Measurements from ENCODE around the gene TMEM131. TPM values are rescaled to one million over a fixed set of nuclear protein-coding genes. Genes with fewer than 3 reads are reported as not detected.

The TMEM131 gene
- total RNA-seq, 1 donor from 2014 or later = 59.4 TPM

- H3K79me2 ChIP-seq (ENCODE audit: low read depth) = peaks cover 84% of the 10 kb centered on the region
- no peaks in the 10 kb centered on the region for H3F3A ChIP-seq (ENCODE audit: low read depth)
- H3K9ac ChIP-seq = no peak overlapping the region
- Mint-ChIP-seq H3K27me3 (ENCODE audit: insufficient read depth, low read depth) (peaks cover 2% of the 10 kb centered on the region), H3K9me3 (peaks cover 41% of the 10 kb centered on the region), H3K4me3 (peak overlapping the region; percentile 16), H3K36me3 (peaks cover 19% of the 10 kb centered on the region), H3K4me1 (peaks cover 3% of the 10 kb centered on the region), H3K27ac (no peak overlapping the region)
- no peak overlapping the region for H3K4me2 ChIP-seq
- no peaks in the 10 kb centered on the region for H3K9me3 ChIP-seq (ENCODE audit: low read depth)
- no peaks in the 10 kb centered on the region for H3K4me1 ChIP-seq
- H2AFZ ChIP-seq (replicated peaks) = no peak overlapping the region
- H3K36me3 ChIP-seq = no peaks in the 10 kb centered on the region
- no peak overlapping the region for H3K4me3 ChIP-seq
- no peaks in the 10 kb centered on the region for H3K27me3 ChIP-seq
- no peaks in the 10 kb centered on the region for H4K20me1 ChIP-seq (ENCODE audit: low read depth)
- no peak for TF ChIP-seq EZH2phosphoT487 (IDR thresholded peaks at IDR 0.05)
- no peak for TF ChIP-seq EZH2 (IDR thresholded peaks at IDR 0.05)
- TF ChIP-seq, protein P1, sequence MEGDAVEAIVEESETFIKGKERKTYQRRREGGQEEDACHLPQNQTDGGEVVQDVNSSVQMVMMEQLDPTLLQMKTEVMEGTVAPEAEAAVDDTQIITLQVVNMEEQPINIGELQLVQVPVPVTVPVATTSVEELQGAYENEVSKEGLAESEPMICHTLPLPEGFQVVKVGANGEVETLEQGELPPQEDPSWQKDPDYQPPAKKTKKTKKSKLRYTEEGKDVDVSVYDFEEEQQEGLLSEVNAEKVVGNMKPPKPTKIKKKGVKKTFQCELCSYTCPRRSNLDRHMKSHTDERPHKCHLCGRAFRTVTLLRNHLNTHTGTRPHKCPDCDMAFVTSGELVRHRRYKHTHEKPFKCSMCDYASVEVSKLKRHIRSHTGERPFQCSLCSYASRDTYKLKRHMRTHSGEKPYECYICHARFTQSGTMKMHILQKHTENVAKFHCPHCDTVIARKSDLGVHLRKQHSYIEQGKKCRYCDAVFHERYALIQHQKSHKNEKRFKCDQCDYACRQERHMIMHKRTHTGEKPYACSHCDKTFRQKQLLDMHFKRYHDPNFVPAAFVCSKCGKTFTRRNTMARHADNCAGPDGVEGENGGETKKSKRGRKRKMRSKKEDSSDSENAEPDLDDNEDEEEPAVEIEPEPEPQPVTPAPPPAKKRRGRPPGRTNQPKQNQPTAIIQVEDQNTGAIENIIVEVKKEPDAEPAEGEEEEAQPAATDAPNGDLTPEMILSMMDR (IDR thresholded peaks at IDR 0.05) = no peak
- no peak for DNase-seq (ENCODE audit: low spot score)
- no peak overlapping the region for H3K27ac ChIP-seq
Measured at GRCh38 chr2:97951155-97951680, 44.5 kb downstream of the TMEM131 start.

- peak overlapping the region; percentile 34 for H3K27ac ChIP-seq
- no peaks in the 10 kb centered on the region for H3F3A ChIP-seq (ENCODE audit: low read depth)
- Mint-ChIP-seq H3K4me1 (peaks cover 3% of the 10 kb centered on the region), H3K9me3 (peaks cover 41% of the 10 kb centered on the region), H3K27ac (no peak overlapping the region), H3K4me3 (no peak overlapping the region), H3K36me3 (peaks cover 19% of the 10 kb centered on the region), H3K27me3 (ENCODE audit: insufficient read depth, low read depth) (peaks cover 2% of the 10 kb centered on the region)
- no peaks in the 10 kb centered on the region for H3K4me1 ChIP-seq
- no peaks in the 10 kb centered on the region for H3K9me3 ChIP-seq (ENCODE audit: low read depth)
- H3K79me2 ChIP-seq (ENCODE audit: low read depth) = peaks cover 78% of the 10 kb centered on the region
- H3K4me2 ChIP-seq = no peak overlapping the region
- no peak for TF ChIP-seq EZH2phosphoT487 (IDR thresholded peaks at IDR 0.05)
- no peak for TF ChIP-seq EZH2 (IDR thresholded peaks at IDR 0.05)
- TF ChIP-seq, protein P1 (IDR thresholded peaks at IDR 0.05) = no peak
- no peaks in the 10 kb centered on the region for H3K27me3 ChIP-seq
- no peaks in the 10 kb centered on the region for H4K20me1 ChIP-seq (ENCODE audit: low read depth)
- no peak for DNase-seq (ENCODE audit: low spot score)
- H3K4me3 ChIP-seq = no peak overlapping the region
- no peaks in the 10 kb centered on the region for H3K36me3 ChIP-seq
- H3K9ac ChIP-seq = no peak overlapping the region
- no peak overlapping the region for H2AFZ ChIP-seq (replicated peaks)
Measured at GRCh38 chr2:97950329-97951154, 45.2 kb downstream of the TMEM131 start.

DNA sequence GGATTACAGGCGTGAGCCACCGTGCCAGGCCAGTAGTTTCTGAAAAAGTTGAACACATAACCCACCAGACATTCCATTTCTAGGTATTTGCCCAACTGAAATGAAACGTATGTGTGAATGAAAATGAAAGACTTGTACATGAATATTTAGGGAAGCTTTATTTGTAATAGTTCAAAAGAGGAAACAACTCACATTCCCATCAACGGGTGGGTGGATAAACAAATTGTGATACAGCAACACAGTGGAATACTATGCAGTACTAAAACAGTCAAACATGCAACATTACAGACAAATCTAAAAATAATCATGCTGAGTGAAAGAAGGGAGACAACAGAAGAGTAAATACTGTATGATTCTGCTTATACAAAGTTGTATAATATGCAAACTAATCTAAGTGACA is 46.8 kb downstream of the TMEM131 start:
- H3K9ac ChIP-seq = no peak overlapping the region
- no peak for DNase-seq (ENCODE audit: low spot score)
- no peaks in the 10 kb centered on the region for H3K9me3 ChIP-seq (ENCODE audit: low read depth)
- no peaks in the 10 kb centered on the region for H3K36me3 ChIP-seq
- H3K27me3 ChIP-seq = no peaks in the 10 kb centered on the region
- TF ChIP-seq EZH2phosphoT487 (IDR thresholded peaks at IDR 0.05) (no peak), EZH2 (IDR thresholded peaks at IDR 0.05) (no peak)
- TF ChIP-seq, protein P1 (IDR thresholded peaks at IDR 0.05) = no peak
- peaks cover 2% of the 10 kb centered on the region for H3K27me3 Mint-ChIP-seq (ENCODE audit: insufficient read depth, low read depth)
- H3K27ac Mint-ChIP-seq = no peak overlapping the region
- no peak overlapping the region for H3K4me2 ChIP-seq
- H3K9me3 Mint-ChIP-seq = peaks cover 43% of the 10 kb centered on the region
- no peak overlapping the region for H3K27ac ChIP-seq
- no peaks in the 10 kb centered on the region for H3K4me1 ChIP-seq
- peaks cover 70% of the 10 kb centered on the region for H3K79me2 ChIP-seq (ENCODE audit: low read depth)
- H3K4me1 Mint-ChIP-seq = peaks cover 3% of the 10 kb centered on the region
- no peaks in the 10 kb centered on the region for H3F3A ChIP-seq (ENCODE audit: low read depth)
- no peaks in the 10 kb centered on the region for H4K20me1 ChIP-seq (ENCODE audit: low read depth)
- no peak overlapping the region for H3K4me3 Mint-ChIP-seq
- H3K36me3 Mint-ChIP-seq = peaks cover 15% of the 10 kb centered on the region
- H2AFZ ChIP-seq (replicated peaks) = no peak overlapping the region
- H3K4me3 ChIP-seq = no peak overlapping the region
